ENCODE results near the gene CD63. TPM values are rescaled to one million over a fixed set of nuclear protein-coding genes. Genes with fewer than 3 reads are reported as not detected.

CD63 gene
- total RNA-seq, 1 donor: 2,280 TPM

GRCh38 chr12:55699471-55700055, 29.2 kb downstream of the CD63 start:
- H3K4me3 ChIP-seq (ENCODE audit: low read depth, low read length): no peak overlapping the region
- TF ChIP-seq CTCF (IDR thresholded peaks at IDR 0.05; ENCODE audit: insufficient read depth, low read depth, low read length): no peak
- no peak for DNase-seq (ENCODE audit: low read depth)

- DNase-seq (ENCODE audit: low read depth): no peak
- TF ChIP-seq CTCF (IDR thresholded peaks at IDR 0.05; ENCODE audit: insufficient read depth, low read depth, low read length): no peak
- no peak overlapping the region for H3K4me3 ChIP-seq (ENCODE audit: low read depth, low read length)
These were observed 29.8 kb downstream of the CD63 start for GRCh38 chr12:55698965-55699364.

GRCh38 chr12:55698241-55698955, 30.4 kb downstream of the CD63 start:
- no peak overlapping the region for H3K4me3 ChIP-seq (ENCODE audit: low read depth, low read length)
- no peak for TF ChIP-seq CTCF (IDR thresholded peaks at IDR 0.05; ENCODE audit: insufficient read depth, low read depth, low read length)
- DNase-seq (ENCODE audit: low read depth): no peak

GRCh38 chr12:55697686-55698085, 31.1 kb downstream of the CD63 start:
- DNase-seq (ENCODE audit: low read depth): no peak
- no peak for TF ChIP-seq CTCF (IDR thresholded peaks at IDR 0.05; ENCODE audit: insufficient read depth, low read depth, low read length)
- no peak overlapping the region for H3K4me3 ChIP-seq (ENCODE audit: low read depth, low read length)

- TF ChIP-seq CTCF (IDR thresholded peaks at IDR 0.05; ENCODE audit: insufficient read depth, low read depth, low read length): no peak
- H3K4me3 ChIP-seq (ENCODE audit: low read depth, low read length): no peak overlapping the region
- no peak for DNase-seq (ENCODE audit: low read depth)
These were observed 31.9 kb downstream of the CD63 start for GRCh38 chr12:55696796-55697462.

- no peak overlapping the region for H3K4me3 ChIP-seq (ENCODE audit: low read depth, low read length)
- no peak for TF ChIP-seq CTCF (IDR thresholded peaks at IDR 0.05; ENCODE audit: insufficient read depth, low read depth, low read length)
- DNase-seq (ENCODE audit: low read depth): no peak
These were observed 32.7 kb downstream of the CD63 start for GRCh38 chr12:55696141-55696540.

Measured in fibroblast of villous mesenchyme (primary cell).